ENCODE results near the gene OFD1.

OFD1 gene

DNA sequence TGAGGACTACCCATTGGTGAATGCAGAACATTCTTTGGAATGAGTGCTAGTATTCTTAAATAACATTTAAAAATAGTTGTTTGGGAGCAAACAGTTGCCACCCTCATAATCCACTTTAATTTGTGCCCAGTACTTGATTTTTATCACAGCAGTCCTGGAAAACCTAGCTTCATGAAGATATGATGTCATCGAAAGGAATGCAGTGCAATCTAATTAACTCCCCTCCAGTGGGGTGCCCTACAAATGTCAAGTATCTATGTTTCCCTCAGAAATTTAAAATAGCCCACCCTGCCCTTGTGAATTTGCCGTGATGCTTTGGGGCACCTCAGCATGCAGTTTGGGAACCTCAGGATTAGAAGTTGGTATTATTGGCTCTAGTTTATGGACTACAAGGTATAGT lies 40.2 kb upstream of the OFD1 start (continued):
- TF ChIP-seq, protein P1, sequence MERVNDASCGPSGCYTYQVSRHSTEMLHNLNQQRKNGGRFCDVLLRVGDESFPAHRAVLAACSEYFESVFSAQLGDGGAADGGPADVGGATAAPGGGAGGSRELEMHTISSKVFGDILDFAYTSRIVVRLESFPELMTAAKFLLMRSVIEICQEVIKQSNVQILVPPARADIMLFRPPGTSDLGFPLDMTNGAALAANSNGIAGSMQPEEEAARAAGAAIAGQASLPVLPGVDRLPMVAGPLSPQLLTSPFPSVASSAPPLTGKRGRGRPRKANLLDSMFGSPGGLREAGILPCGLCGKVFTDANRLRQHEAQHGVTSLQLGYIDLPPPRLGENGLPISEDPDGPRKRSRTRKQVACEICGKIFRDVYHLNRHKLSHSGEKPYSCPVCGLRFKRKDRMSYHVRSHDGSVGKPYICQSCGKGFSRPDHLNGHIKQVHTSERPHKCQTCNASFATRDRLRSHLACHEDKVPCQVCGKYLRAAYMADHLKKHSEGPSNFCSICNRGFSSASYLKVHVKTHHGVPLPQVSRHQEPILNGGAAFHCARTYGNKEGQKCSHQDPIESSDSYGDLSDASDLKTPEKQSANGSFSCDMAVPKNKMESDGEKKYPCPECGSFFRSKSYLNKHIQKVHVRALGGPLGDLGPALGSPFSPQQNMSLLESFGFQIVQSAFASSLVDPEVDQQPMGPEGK (tag by site-specific recombination; IDR thresholded peaks at IDR 0.05) = 0 out of 2 replicates have a peak, but pooled peaks have one; percentile 21
- TF ChIP-seq ZNF621 (tag by site-specific recombination; IDR thresholded peaks at IDR 0.05) (no peak), ZNF19 (tag by site-specific recombination; IDR thresholded peaks at IDR 0.05; ENCODE audit: low read depth) (no peak), ZNF274 (IDR thresholded peaks at IDR 0.05; ENCODE audit: low read length) (no peak), ZNF274 (tag by site-specific recombination; IDR thresholded peaks at IDR 0.05; ENCODE audit: borderline replicate concordance) (no peak), TCF7L2 (IDR thresholded peaks at IDR 0.05; ENCODE audit: borderline replicate concordance, low read depth, low read length) (no peak), ZBTB20 (tag by site-specific recombination; IDR thresholded peaks at IDR 0.05) (no peak), ZNF140 (tag by site-specific recombination; IDR thresholded peaks at IDR 0.05) (no peak), OVOL3 (tag by site-specific recombination; IDR thresholded peaks at IDR 0.05) (no peak), ZNF155 (tag by site-specific recombination; IDR thresholded peaks at IDR 0.05) (no peak), ZNF776 (tag by site-specific recombination; IDR thresholded peaks at IDR 0.05; ENCODE audit: borderline replicate concordance) (no peak), ZNF341 (tag by site-specific recombination; IDR thresholded peaks at IDR 0.05; ENCODE audit: low read depth) (no peak), SP7 (tag by site-specific recombination; IDR thresholded peaks at IDR 0.05) (peak; percentile 52), KLF7 (tag by site-specific recombination; IDR thresholded peaks at IDR 0.05; ENCODE audit: borderline replicate concordance) (no peak), ZNF544 (tag by site-specific recombination; IDR thresholded peaks at IDR 0.05) (no peak), GFI1B (tag by site-specific recombination; IDR thresholded peaks at IDR 0.05) (no peak), PRDM1 (tag by site-specific recombination; IDR thresholded peaks at IDR 0.05) (no peak), ZNF24 (tag by site-specific recombination; IDR thresholded peaks at IDR 0.05) (no peak), ZNF830 (tag by site-specific recombination; IDR thresholded peaks at IDR 0.05; ENCODE audit: low read depth) (no peak), ZNF221 (tag by site-specific recombination; IDR thresholded peaks at IDR 0.05; ENCODE audit: borderline replicate concordance) (no peak)
- TF ChIP-seq, protein P2, sequence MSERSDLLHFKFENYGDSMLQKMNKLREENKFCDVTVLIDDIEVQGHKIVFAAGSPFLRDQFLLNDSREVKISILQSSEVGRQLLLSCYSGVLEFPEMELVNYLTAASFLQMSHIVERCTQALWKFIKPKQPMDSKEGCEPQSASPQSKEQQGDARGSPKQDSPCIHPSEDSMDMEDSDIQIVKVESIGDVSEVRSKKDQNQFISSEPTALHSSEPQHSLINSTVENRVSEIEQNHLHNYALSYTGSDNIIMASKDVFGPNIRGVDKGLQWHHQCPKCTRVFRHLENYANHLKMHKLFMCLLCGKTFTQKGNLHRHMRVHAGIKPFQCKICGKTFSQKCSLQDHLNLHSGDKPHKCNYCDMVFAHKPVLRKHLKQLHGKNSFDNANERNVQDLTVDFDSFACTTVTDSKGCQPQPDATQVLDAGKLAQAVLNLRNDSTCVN (tag by site-specific recombination; optimal IDR thresholded peaks at IDR 0.05) = no peak
- TF ChIP-seq, protein P3, sequence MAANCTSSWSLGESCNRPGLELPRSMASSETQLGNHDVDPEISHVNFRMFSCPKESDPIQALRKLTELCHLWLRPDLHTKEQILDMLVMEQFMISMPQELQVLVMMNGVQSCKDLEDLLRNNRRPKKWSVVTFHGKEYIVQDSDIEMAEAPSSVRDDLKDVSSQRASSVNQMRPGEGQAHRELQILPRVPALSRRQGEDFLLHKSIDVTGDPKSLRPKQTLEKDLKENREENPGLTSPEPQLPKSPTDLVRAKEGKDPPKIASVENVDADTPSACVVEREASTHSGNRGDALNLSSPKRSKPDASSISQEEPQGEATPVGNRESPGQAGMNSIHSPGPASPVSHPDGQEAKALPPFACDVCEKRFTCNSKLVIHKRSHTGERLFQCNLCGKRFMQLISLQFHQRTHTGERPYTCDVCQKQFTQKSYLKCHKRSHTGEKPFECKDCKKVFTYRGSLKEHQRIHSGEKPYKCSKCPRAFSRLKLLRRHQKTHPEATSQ (tag by site-specific recombination; IDR thresholded peaks at IDR 0.05) = no peak
- TF ChIP-seq, protein P4, sequence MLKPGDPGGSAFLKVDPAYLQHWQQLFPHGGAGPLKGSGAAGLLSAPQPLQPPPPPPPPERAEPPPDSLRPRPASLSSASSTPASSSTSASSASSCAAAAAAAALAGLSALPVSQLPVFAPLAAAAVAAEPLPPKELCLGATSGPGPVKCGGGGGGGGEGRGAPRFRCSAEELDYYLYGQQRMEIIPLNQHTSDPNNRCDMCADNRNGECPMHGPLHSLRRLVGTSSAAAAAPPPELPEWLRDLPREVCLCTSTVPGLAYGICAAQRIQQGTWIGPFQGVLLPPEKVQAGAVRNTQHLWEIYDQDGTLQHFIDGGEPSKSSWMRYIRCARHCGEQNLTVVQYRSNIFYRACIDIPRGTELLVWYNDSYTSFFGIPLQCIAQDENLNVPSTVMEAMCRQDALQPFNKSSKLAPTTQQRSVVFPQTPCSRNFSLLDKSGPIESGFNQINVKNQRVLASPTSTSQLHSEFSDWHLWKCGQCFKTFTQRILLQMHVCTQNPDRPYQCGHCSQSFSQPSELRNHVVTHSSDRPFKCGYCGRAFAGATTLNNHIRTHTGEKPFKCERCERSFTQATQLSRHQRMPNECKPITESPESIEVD (tag by site-specific recombination; IDR thresholded peaks at IDR 0.05) = peak; percentile 84
- TF ChIP-seq, protein P5, sequence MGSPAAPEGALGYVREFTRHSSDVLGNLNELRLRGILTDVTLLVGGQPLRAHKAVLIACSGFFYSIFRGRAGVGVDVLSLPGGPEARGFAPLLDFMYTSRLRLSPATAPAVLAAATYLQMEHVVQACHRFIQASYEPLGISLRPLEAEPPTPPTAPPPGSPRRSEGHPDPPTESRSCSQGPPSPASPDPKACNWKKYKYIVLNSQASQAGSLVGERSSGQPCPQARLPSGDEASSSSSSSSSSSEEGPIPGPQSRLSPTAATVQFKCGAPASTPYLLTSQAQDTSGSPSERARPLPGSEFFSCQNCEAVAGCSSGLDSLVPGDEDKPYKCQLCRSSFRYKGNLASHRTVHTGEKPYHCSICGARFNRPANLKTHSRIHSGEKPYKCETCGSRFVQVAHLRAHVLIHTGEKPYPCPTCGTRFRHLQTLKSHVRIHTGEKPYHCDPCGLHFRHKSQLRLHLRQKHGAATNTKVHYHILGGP (tag by site-specific recombination; IDR thresholded peaks at IDR 0.05) = no peak
- TF ChIP-seq, protein P6, sequence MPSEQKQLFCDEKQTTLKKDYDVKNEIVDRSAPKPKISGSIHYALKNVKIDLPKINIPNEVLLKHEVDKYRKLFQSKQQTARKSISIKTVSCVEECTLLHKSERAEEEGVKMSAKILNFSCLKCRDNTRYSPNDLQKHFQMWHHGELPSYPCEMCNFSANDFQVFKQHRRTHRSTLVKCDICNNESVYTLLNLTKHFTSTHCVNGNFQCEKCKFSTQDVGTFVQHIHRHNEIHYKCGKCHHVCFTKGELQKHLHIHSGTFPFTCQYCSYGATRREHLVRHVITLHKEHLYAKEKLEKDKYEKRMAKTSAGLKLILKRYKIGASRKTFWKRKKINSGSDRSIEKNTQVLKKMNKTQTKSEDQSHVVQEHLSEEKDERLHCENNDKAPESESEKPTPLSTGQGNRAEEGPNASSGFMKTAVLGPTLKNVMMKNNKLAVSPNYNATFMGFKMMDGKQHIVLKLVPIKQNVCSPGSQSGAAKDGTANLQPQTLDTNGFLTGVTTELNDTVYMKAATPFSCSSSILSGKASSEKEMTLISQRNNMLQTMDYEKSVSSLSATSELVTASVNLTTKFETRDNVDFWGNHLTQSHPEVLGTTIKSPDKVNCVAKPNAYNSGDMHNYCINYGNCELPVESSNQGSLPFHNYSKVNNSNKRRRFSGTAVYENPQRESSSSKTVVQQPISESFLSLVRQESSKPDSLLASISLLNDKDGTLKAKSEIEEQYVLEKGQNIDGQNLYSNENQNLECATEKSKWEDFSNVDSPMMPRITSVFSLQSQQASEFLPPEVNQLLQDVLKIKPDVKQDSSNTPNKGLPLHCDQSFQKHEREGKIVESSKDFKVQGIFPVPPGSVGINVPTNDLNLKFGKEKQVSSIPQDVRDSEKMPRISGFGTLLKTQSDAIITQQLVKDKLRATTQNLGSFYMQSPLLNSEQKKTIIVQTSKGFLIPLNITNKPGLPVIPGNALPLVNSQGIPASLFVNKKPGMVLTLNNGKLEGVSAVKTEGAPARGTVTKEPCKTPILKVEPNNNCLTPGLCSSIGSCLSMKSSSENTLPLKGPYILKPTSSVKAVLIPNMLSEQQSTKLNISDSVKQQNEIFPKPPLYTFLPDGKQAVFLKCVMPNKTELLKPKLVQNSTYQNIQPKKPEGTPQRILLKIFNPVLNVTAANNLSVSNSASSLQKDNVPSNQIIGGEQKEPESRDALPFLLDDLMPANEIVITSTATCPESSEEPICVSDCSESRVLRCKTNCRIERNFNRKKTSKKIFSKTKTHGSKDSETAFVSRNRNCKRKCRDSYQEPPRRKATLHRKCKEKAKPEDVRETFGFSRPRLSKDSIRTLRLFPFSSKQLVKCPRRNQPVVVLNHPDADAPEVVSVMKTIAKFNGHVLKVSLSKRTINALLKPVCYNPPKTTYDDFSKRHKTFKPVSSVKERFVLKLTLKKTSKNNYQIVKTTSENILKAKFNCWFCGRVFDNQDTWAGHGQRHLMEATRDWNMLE (tag by site-specific recombination; conservative IDR thresholded peaks at IDR 0.05; ENCODE audit: low read depth) = no peak
- TF ChIP-seq, protein P7, sequence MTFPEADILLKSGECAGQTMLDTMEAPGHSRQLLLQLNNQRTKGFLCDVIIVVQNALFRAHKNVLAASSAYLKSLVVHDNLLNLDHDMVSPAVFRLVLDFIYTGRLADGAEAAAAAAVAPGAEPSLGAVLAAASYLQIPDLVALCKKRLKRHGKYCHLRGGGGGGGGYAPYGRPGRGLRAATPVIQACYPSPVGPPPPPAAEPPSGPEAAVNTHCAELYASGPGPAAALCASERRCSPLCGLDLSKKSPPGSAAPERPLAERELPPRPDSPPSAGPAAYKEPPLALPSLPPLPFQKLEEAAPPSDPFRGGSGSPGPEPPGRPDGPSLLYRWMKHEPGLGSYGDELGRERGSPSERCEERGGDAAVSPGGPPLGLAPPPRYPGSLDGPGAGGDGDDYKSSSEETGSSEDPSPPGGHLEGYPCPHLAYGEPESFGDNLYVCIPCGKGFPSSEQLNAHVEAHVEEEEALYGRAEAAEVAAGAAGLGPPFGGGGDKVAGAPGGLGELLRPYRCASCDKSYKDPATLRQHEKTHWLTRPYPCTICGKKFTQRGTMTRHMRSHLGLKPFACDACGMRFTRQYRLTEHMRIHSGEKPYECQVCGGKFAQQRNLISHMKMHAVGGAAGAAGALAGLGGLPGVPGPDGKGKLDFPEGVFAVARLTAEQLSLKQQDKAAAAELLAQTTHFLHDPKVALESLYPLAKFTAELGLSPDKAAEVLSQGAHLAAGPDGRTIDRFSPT (tag by site-specific recombination; IDR thresholded peaks at IDR 0.05) = peak; percentile 91
